Esophagus squamous epithelium (tissue), 5 donors: ENCODE results near the gene C15orf40. TPM values are rescaled to one million over a fixed set of nuclear protein-coding genes. Genes with fewer than 3 reads are reported as not detected.
A peak's percentile ranks its signal among the peaks of the same experiment; 100 is the strongest.

Experiments
- DNase-seq: peaks from one replicate; lab custom pipeline; 2025; lab: John Stamatoyannopoulos, UW
- H3K27ac ChIP-seq, 4 donors: fragments of 200-600 bp; sonication (generic); one replicate each; pipeline ENCODE4 v1.5.1; 2016 to 2019; ENCODE audit warnings: mild to moderate bottlenecking in 1 of 4
- H3K27me3 ChIP-seq, 4 donors: fragments of 200-600 bp; sonication (generic); 1 replicate in 3 of 4; 2 replicates in 1 of 4; pipeline versions ENCODE4 v1.5.1 to v1.6.0; 2017 to 2021; ENCODE audit warnings: antibody characterized with exemption in 1 of 4
- H3K36me3 ChIP-seq, 3 donors: fragments of 200-600 bp; sonication (generic); one replicate each; pipeline ENCODE4 v1.5.1; 2016 to 2019
- H3K4me1 ChIP-seq, 3 donors: fragments of 200-600 bp; sonication (generic); one replicate each; pipeline ENCODE4 v1.5.1; 2017 to 2019
- H3K4me3 ChIP-seq, 4 donors: fragments of 200-600 bp; sonication (generic); 1 replicate in 3 of 4; 2 replicates in 1 of 4; pipeline ENCODE4 v1.5.1; 2016 to 2019; ENCODE audit warnings: mild to moderate bottlenecking in 2 of 4, moderate library complexity in 1 of 4
- H3K9me3 ChIP-seq, 3 donors: fragments of 200-600 bp; sonication (generic); one replicate each; pipeline ENCODE4 v1.5.1; 2016 to 2019
- POLR2A ChIP-seq, 4 donors: fragments of 450-650 bp; IDR thresholded peaks; one replicate each; pipeline ENCODE4 v1.6.1; 2017; ENCODE audit warnings: antibody characterized with exemption in 4 of 4, mild to moderate bottlenecking in 4 of 4, moderate library complexity in 3 of 4
- WGBS, 2 donors: methylation state at CpG; one replicate each; pipeline ENCODE4 v1.1.5; 2018; 5-methylcytosine and 5-hydroxymethylcytosine counted together
- intact Hi-C: fragments of 100-400 bp; cut with DNase I; formaldehyde crosslinking; loops from one replicate; pipeline ENCODE4 v1.15.0; 2022
- total RNA-seq, 4 donors: library from RNA; depleted of rRNA; stranded (reverse); fragments of >200 nt; gene quantifications; one replicate each; pipeline ENCODE4 v1.1.0, GENCODE V29; 2016
- TF ChIP-seq, protein P1 (sequence below), 6 experiments: fragments of 450-650 bp in 4 of 6; fragments of 200-600 bp in 2 of 6; sonication (generic) in 2 of 6; IDR thresholded peaks; one replicate each; pipeline ENCODE4 v1.5.1; 2016 to 2019; ENCODE audit warnings: antibody characterized with exemption in 6 of 6, mild to moderate bottlenecking in 4 of 6, moderate library complexity in 4 of 6
- donor health status: DM: yes; HTN: yes; CAD: no.

C15orf40 gene
- total RNA-seq, 4 donors from 2014 or later, result 6.1 to 31.4 (median 18.6) TPM

DNA sequence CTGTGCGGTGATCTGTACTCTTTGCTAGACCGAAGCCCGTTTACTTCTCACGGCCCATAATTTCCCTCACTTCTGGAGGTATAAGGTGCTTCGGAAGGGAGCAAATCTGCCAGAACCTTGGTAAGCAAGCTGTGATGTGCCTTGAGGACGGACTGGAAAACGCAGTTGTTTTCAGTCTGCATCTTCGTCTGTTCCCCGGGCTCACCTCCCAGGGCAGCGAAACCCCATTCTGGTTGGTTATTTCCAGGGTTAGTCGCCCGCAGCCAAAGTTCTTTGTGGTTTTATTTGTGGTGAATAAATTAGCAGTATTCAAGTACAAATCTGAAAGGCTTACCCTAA is 25.0 kb downstream of the C15orf40 start:
- Histone ChIP-seq H3K27ac (peak overlapping the region; percentile 82 to 85 (median 83)), H3K4me1 (peaks cover 0 to 22% (median 14%) of the 10 kb centered on the region in 3 donors), H3K36me3 (peaks cover 0 to 35% (median 0%) of the 10 kb centered on the region in 3 donors), H3K4me3 (peak overlapping the region; percentile 76 to 92 (median 82)), H3K27me3 (no peaks in the 10 kb centered on the region), H3K9me3 (no peaks in the 10 kb centered on the region)
- intact Hi-C loops, result no loop called here
- WGBS, 2 donors, result 0% methylated on average over 4 of the region's 12 CpGs
- no peak for DNase-seq
- no peak for TF ChIP-seq POLR2A (IDR thresholded peaks at IDR 0.05)
- TF ChIP-seq, protein P1, sequence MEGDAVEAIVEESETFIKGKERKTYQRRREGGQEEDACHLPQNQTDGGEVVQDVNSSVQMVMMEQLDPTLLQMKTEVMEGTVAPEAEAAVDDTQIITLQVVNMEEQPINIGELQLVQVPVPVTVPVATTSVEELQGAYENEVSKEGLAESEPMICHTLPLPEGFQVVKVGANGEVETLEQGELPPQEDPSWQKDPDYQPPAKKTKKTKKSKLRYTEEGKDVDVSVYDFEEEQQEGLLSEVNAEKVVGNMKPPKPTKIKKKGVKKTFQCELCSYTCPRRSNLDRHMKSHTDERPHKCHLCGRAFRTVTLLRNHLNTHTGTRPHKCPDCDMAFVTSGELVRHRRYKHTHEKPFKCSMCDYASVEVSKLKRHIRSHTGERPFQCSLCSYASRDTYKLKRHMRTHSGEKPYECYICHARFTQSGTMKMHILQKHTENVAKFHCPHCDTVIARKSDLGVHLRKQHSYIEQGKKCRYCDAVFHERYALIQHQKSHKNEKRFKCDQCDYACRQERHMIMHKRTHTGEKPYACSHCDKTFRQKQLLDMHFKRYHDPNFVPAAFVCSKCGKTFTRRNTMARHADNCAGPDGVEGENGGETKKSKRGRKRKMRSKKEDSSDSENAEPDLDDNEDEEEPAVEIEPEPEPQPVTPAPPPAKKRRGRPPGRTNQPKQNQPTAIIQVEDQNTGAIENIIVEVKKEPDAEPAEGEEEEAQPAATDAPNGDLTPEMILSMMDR (IDR thresholded peaks at IDR 0.05), result no peak

DNA sequence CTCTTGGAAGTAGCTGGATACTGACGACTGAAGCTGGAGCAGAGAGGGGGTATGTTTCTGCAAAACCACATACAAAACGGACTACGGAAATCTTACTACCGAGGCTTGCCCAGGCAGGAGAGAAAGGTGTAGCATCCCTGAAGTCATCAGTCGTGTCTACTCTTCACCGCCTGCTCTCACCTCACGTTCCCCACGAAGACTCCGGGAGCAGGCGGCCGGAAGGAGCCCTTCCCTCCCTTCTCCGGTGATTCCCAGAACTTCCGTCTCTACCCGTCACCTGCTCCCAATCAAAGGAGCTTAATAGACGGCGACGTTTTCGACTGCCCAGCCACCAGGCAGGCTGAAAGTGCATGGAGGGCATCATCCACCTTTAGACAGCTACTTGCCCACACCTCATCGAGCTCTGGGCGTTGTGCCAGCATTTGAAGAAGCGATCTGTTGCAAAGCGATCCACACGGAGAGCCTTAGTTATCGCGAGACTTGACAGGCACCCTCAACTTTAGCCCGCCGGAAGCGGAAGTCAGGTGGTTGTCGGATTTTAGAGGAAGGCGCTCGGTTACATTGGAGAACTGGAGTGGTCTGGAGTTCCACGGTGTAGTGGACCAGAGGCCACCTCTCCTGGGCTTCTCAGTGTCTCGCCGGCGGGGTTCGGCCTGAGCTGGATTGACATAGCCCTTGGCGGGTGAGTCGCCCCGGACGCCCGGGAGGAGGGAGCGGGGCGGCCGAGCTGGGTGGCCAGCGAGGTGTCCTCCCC is 25.6 kb downstream of the C15orf40 start, which contains the start of gene RAMAC:
TSS of gene RAMAC (plus strand) at position 523 of the 754 bp plus-strand sequence. CDS start 2,809 bp downstream, outside the sequence.
- no peaks in the 10 kb centered on the region for H3K27me3 ChIP-seq
- peaks cover 0 to 29% (median 0%) of the 10 kb centered on the region in 3 donors for H3K36me3 ChIP-seq
- peak in 2 of 4 donors; percentile 21 to 53 for TF ChIP-seq POLR2A (IDR thresholded peaks at IDR 0.05)
- TF ChIP-seq, protein P1 (IDR thresholded peaks at IDR 0.05), result peak in 1 of 6 experiments; percentile 5
- 1 to 2% methylated on average over 27 to 29 of the region's 45 CpGs for WGBS, 2 donors
- DNase-seq, result peak; percentile 66
- H3K4me3 ChIP-seq, result peak within 1 kb of the TSS; percentile 76 to 92 (median 82)
- peak within 1 kb of the TSS; percentile 82 to 85 (median 83) for H3K27ac ChIP-seq
- peaks cover 0 to 22% (median 14%) of the 10 kb centered on the region in 3 donors for H3K4me1 ChIP-seq
- intact Hi-C loops, result no loop called here
- no peaks in the 10 kb centered on the region for H3K9me3 ChIP-seq

DNA sequence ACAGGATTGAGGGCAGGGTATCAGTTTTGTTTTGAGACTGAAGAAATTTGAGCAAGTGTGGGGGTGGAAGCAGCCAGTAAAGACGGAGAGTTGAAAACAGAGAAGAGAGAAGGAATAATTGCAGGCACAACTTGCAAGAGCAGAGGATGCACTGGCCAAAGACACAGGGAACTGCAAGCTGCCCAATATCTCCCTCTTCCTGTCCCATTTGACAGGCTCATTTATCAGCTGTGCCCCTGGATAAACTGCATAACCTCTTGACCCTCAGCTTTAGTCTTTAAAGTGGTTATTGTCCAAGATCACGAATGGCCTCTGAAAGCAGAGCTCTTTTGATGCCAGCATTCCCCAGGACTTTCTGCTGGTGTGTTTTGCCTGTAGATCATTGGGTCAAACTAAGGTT is 30.5 kb downstream of the C15orf40 start:
- 44 to 45% methylated on average over 2 of the region's 2 CpGs for WGBS, 2 donors
- Histone ChIP-seq H3K4me3 (no peak overlapping the region), H3K4me1 (peaks cover 0 to 9% (median 6%) of the 10 kb centered on the region in 3 donors), H3K36me3 (no peaks in the 10 kb centered on the region), H3K9me3 (no peaks in the 10 kb centered on the region), H3K27me3 (no peaks in the 10 kb centered on the region), H3K27ac (no peak overlapping the region)
- no peak for TF ChIP-seq POLR2A (IDR thresholded peaks at IDR 0.05)
- TF ChIP-seq, protein P1 (IDR thresholded peaks at IDR 0.05), result no peak
- DNase-seq, result no peak
- intact Hi-C loops, result no loop called here

DNA sequence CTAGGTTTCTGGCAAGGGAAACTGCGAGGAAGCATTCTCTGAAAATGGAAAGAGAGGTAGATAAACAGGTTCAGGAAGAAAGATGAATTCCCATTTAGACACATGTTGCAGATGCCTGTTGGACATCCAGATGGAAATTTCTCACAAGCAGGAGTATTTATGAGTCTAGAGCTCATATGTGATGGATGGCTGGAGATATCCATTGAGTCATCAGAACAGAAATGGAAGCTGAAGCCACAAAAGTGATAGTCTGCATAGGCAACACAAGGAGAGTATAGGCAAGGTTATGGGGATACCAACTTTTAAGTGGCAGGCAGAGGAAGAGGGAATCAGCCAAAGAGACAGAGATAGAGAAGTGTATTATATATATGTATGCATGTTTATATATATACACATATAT is 31.7 kb downstream of the C15orf40 start:
- intact Hi-C loops, result no loop called here
- Histone ChIP-seq H3K36me3 (no peaks in the 10 kb centered on the region), H3K9me3 (no peaks in the 10 kb centered on the region), H3K27ac (no peak overlapping the region), H3K4me3 (no peak overlapping the region), H3K4me1 (no peaks in the 10 kb centered on the region), H3K27me3 (no peaks in the 10 kb centered on the region)
- no peak for DNase-seq
- WGBS, 2 donors, result 88 to 92% methylated on average over 1 of the region's 1 CpG
- TF ChIP-seq POLR2A (IDR thresholded peaks at IDR 0.05), result no peak
- TF ChIP-seq, protein P1 (IDR thresholded peaks at IDR 0.05), result no peak

DNA sequence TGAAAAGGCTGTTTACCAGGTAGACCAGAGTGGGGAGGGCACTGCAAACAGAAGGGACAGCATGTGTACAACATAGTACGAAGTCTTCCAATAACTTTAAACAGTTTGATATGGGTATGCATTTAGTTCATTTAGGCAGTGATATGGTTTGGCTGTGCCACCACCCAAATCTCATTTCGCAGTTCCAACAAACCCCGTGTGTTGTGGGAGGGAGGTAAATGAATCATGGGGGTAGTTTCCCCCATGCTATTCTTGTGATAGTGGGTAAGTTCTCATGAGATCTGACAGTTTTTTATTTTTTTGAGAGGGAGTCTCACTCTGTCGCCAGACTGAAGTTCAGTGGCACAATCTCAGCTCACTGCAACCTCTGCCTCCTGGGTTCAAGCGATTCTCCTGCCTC is 33.0 kb downstream of the C15orf40 start:
- Histone ChIP-seq H3K4me1 (no peaks in the 10 kb centered on the region), H3K27me3 (no peaks in the 10 kb centered on the region), H3K9me3 (no peaks in the 10 kb centered on the region), H3K4me3 (no peak overlapping the region), H3K27ac (no peak overlapping the region), H3K36me3 (no peaks in the 10 kb centered on the region)
- intact Hi-C loops, result no loop called here
- WGBS, 2 donors, result 87 to 92% methylated on average over 5 of the region's 5 CpGs
- TF ChIP-seq, protein P1 (IDR thresholded peaks at IDR 0.05), result no peak
- no peak for TF ChIP-seq POLR2A (IDR thresholded peaks at IDR 0.05)
- DNase-seq, result no peak
